Stimulated activated naive CD8-positive, alpha-beta T cell treated with anti-CD3 and anti-CD28 coated beads, Interleukin-15, Interleukin-2, amounts not matched to agents 100 ng/mL and 50 ng/mL, for 24 hours (primary cell): ENCODE results near the gene HOXB8.
A peak's percentile ranks its signal among the peaks of the same experiment; 100 is the strongest.

Experiments used
- H3K27ac Mint-ChIP-seq: one replicate; pipeline ENCODE4 v1.8.0; 2021; ENCODE audit warnings: mild to moderate bottlenecking, mixed read lengths
- H3K27me3 Mint-ChIP-seq: one replicate; pipeline ENCODE4 v1.8.0; 2021; ENCODE audit warnings: mixed read lengths
- H3K36me3 Mint-ChIP-seq: one replicate; pipeline ENCODE4 v1.8.0; 2021; ENCODE audit warnings: low read depth, mixed read lengths
- H3K4me1 Mint-ChIP-seq: one replicate; pipeline ENCODE4 v1.8.0; 2021; ENCODE audit warnings: low read depth, mixed read lengths
- H3K4me3 Mint-ChIP-seq: one replicate; pipeline ENCODE4 v1.8.0; 2021; ENCODE audit warnings: mild to moderate bottlenecking, mixed read lengths
- H3K9me3 Mint-ChIP-seq: one replicate; pipeline ENCODE4 v1.8.0; 2021; ENCODE audit warnings: mixed read lengths

Gene HOXB8

GRCh38 chr17:48642059-48642842, 27.2 kb upstream of the HOXB8 start:
- Mint-ChIP-seq H3K4me1 (peaks cover 17% of the 10 kb centered on the region), H3K27me3 (peaks cover 89% of the 10 kb centered on the region), H3K27ac (no peak overlapping the region), H3K36me3 (no peaks in the 10 kb centered on the region), H3K4me3 (no peak overlapping the region), H3K9me3 (no peaks in the 10 kb centered on the region)

DNA sequence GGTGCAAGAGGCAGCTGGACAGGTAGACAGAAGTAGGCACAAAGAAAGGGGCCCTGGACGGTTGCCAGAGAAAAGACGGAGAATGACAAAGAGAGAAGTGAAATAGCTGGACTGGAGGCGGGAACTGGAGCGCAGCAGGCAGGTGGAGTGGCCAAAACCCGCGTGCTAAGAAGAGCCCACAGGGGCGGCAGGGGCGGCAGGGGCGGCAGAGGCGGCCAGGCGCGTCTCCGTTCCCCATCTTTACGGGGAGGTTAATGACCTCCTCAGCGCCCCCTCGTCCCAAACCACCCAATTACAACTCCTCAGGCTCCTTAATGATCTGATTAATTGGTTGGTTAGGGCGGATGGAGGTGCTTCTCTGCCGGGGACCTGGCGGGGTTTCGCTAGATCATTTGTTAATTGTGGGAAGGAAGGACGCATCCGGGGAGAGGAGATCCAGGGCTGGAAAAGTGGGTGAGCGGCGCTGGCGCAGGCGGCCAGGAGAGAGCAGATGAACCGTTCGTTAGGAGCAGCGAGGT, 26.5 kb upstream of the HOXB8 start:
- no peak overlapping the region for H3K27ac Mint-ChIP-seq

DNA sequence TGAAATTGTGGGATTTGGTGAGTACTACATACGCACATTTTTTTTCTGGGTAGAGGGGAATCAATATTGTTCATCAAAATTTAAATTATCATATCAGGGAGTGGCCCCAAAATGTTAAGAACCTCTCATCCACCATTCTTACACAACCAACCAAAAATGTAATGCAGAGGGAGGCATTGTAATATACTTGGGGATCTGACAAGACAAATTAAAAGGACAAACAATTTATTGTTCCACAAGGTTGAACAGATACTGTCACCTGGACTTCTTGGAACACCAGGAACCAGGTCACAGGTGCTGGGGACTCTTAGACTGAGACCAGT, 25.7 kb upstream of the HOXB8 start:
- Mint-ChIP-seq H3K27me3 (peaks cover 94% of the 10 kb centered on the region), H3K9me3 (no peaks in the 10 kb centered on the region), H3K4me3 (no peak overlapping the region), H3K36me3 (no peaks in the 10 kb centered on the region), H3K4me1 (peaks cover 11% of the 10 kb centered on the region), H3K27ac (no peak overlapping the region)

More for the DNA sequence above, 26.5 kb upstream of the HOXB8 start:
- peaks cover 92% of the 10 kb centered on the region for H3K27me3 Mint-ChIP-seq
- H3K4me3 Mint-ChIP-seq, result no peak overlapping the region
- no peaks in the 10 kb centered on the region for H3K9me3 Mint-ChIP-seq
- H3K4me1 Mint-ChIP-seq, result peaks cover 15% of the 10 kb centered on the region
- H3K36me3 Mint-ChIP-seq, result no peaks in the 10 kb centered on the region

- Mint-ChIP-seq H3K9me3 (no peaks in the 10 kb centered on the region), H3K36me3 (no peaks in the 10 kb centered on the region), H3K27me3 (peaks cover 94% of the 10 kb centered on the region), H3K4me3 (no peak overlapping the region), H3K4me1 (peaks cover 6% of the 10 kb centered on the region), H3K27ac (no peak overlapping the region)
These were observed 25.1 kb upstream of the HOXB8 start for GRCh38 chr17:48639982-48640857.

- no peaks in the 10 kb centered on the region for H3K9me3 Mint-ChIP-seq
- peaks cover 94% of the 10 kb centered on the region for H3K27me3 Mint-ChIP-seq
- peaks cover 10% of the 10 kb centered on the region for H3K4me1 Mint-ChIP-seq
- no peak overlapping the region for H3K27ac Mint-ChIP-seq
- no peak overlapping the region for H3K4me3 Mint-ChIP-seq
- H3K36me3 Mint-ChIP-seq, result no peaks in the 10 kb centered on the region
These were observed 24.0 kb upstream of the HOXB8 start for GRCh38 chr17:48639136-48639535.

GRCh38 chr17:48637323-48638260, 22.5 kb upstream of the HOXB8 start:
- Mint-ChIP-seq H3K27ac (no peak overlapping the region), H3K9me3 (no peaks in the 10 kb centered on the region), H3K36me3 (peaks cover 4% of the 10 kb centered on the region), H3K27me3 (peaks cover 89% of the 10 kb centered on the region), H3K4me3 (no peak overlapping the region), H3K4me1 (peaks cover 18% of the 10 kb centered on the region)

DNA sequence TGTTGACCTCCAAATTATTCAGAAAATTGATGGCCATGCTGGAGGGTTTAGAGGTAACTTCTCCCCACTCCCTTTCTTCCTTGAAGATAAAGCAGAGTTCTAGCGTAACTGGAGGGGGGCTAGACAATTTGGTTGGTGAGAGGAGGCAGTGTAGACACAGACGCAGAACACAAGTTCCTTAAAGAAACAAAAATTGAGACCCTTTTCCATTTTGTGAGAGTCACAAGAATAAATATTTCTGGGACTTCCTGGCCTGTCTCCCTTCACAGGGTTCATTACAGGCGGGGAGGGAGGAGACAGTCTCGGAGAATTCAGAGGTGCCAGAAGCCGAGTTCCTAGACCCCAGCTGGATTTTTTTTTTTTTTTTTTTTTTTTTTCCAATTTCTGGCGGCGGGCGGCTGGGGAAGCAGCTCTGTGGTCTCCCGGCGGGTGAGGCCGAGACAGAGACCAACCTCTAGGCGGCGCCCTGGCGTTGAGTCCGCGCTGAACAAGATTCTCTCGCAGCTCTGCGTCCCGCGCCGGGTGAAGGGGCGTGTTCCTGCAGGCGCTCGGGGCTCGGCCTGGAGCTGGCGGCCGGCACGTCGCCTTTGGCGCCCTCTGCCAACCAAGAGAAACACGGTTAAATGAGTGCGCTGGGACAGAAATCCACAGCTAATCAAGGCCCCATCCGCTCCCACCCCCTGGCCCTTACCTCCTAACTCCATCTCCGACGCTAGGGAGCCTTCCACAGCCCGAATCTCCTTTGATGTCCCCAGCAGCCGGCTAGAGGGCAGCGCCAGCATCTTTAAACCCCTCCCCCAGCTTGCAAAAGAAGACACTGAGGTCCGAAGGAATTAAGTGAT, 21.3 kb upstream of the HOXB8 start:
- no peak overlapping the region for H3K4me3 Mint-ChIP-seq
- H3K9me3 Mint-ChIP-seq, result no peaks in the 10 kb centered on the region
- H3K27me3 Mint-ChIP-seq, result peaks cover 90% of the 10 kb centered on the region

DNA sequence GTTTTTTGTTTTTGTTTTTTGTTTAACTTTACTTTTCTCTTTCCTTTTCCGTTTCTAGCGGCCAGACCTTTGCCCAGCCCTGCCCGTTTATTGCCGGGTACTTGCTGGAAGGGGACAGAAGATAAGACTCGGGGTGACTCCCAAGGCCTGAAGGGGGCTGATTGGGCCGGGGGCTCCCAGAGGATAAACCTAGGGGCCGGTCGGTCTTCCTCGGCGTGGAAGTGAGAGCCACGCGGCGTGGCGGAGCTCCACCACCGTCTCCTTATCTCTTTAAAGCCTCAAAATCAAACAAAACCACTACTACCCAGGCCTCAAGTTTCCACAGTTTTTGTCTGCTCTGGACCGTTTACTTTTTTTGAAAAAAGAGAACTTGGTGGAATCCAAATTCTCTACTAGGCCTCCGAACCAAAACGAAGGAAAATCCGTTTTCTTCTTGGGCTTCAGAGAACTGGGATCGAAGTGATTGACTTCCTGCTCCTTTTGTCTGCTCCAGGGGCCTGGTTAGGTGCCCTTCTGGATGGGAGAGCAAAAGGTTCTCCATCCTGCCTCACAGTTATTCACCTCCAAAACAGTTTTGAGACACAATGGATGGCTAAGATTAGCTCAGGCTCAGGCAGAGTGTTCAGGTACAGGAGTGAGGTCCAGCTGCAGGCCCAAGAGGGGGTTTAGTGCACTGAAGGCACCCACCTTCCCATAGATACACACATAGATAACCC, 19.6 kb upstream of the HOXB8 start:
- Mint-ChIP-seq H3K36me3 (peaks cover 4% of the 10 kb centered on the region), H3K4me1 (peaks cover 14% of the 10 kb centered on the region), H3K27ac (no peak overlapping the region), H3K27me3 (peaks cover 93% of the 10 kb centered on the region), H3K9me3 (no peaks in the 10 kb centered on the region), H3K4me3 (peak overlapping the region; percentile 57)

More for the DNA sequence above, 21.3 kb upstream of the HOXB8 start:
- Mint-ChIP-seq H3K27ac (no peak overlapping the region), H3K36me3 (peaks cover 4% of the 10 kb centered on the region), H3K4me1 (peaks cover 14% of the 10 kb centered on the region)

DNA sequence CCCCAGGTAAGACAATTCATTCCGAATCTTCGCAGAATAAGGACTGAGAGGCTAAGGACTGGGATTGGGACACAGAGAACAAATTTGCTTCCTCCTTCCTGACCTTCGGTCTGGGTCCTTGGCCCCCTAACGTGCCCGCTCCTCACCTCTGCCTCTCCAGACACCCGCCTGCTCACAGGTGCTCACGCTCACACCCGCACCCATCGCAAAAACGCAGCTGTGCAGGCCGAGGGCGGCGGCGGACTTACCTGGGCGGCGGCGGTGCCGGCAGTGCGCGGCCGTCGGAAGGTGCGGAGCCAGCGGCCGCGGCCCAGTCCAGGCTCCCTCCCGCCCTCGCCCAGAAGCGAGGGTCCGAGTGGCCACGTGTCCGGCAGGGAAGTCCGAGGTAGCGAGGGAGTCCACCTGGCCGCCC, 18.2 kb upstream of the HOXB8 start:
- no peaks in the 10 kb centered on the region for H3K9me3 Mint-ChIP-seq
- H3K27me3 Mint-ChIP-seq, result peaks cover 94% of the 10 kb centered on the region
- peak overlapping the region; percentile 57 for H3K4me3 Mint-ChIP-seq
- H3K4me1 Mint-ChIP-seq, result peaks cover 14% of the 10 kb centered on the region
- peaks cover 4% of the 10 kb centered on the region for H3K36me3 Mint-ChIP-seq
- H3K27ac Mint-ChIP-seq, result no peak overlapping the region

DNA sequence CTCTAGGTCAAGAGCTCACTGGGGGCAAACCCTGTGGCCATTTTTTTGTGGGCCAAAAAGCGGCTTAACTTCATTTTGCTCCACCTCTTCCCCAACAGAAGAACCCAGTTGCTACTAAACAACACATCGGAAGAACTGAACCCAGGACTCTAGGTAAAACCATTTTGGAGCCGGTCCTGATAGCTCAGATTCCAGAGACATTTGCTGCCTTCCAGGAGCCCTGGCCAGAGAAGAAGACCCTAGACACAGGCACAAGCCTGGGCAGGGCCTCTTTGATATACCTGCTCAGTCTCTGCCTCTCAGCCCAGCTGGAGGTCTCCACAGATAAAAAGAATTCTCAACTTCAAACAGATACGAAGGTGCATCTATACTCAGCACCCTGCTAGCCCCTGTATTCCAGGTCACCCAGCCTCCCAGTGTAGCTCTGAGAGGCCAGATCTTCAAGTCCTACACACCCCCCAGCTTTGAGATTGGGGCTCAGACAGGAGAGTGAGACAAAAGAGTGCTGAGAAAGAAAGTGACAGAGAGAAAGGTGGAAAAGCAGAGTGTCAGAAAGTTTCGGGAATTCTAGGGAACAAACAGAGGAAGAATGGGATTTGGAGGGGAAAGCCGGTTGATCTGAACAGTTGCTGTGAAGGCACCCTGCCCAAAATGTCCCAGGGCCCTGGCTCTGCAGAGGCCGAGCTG, 17.6 kb upstream of the HOXB8 start:
- Mint-ChIP-seq H3K4me1 (peaks cover 14% of the 10 kb centered on the region), H3K27me3 (peaks cover 94% of the 10 kb centered on the region), H3K36me3 (peaks cover 4% of the 10 kb centered on the region), H3K27ac (no peak overlapping the region), H3K4me3 (peak overlapping the region; percentile 52), H3K9me3 (no peaks in the 10 kb centered on the region)

GRCh38 chr17:48631693-48632578, 16.8 kb upstream of the HOXB8 start:
- Mint-ChIP-seq H3K4me1 (peaks cover 15% of the 10 kb centered on the region), H3K4me3 (no peak overlapping the region), H3K27me3 (peaks cover 92% of the 10 kb centered on the region), H3K36me3 (peaks cover 4% of the 10 kb centered on the region), H3K9me3 (no peaks in the 10 kb centered on the region), H3K27ac (no peak overlapping the region)
